GM12878 (cell line): ENCODE measurements around the gene FAF1. TPM values are rescaled to one million over a fixed set of nuclear protein-coding genes. Genes with fewer than 3 reads are reported as not detected.
"Not testable (repeated sequence)": the region's sequence is repeated elsewhere in the genome, so short reads cannot be mapped to it uniquely, and the experiment has no call there.

Experiments
- ATAC-seq: fragments of 200-7000 bp; cut with Tn5 transposase; 3 replicates; pipeline ENCODE4 v1.9.1; 2020; ENCODE audit warnings: mild to moderate bottlenecking, moderate library complexity
- BruUV-seq: library from RNA; stranded (reverse); fragments of 400-500 nt; replicated peaks from 2 replicates; lab custom pipeline; 2021; lab: Mats Ljungman, UMichigan
- CTCF ChIA-PET: fragments of 300-600 bp; sonication (Branson Sonifier 250); formaldehyde crosslinking; extraction: SDS; loops from one replicate; lab custom pipeline; 2021; ENCODE audit warnings: inconsistent platforms; lab: Yijun Ruan, JAX
- POLR2A ChIA-PET: fragments of 350-600 bp; formaldehyde crosslinking; extraction: SDS; loops from one replicate; lab custom pipeline; 2021; ENCODE audit warnings: inconsistent platforms; lab: Charles Lee
- RAD21 ChIA-PET: fragments of 300-600 bp; sonication (Branson Sonifier 250); formaldehyde crosslinking; loops from one replicate; lab custom pipeline; 2023; ENCODE audit warnings: antibody characterized with exemption; ENCODE audit not compliant: unreplicated experiment; lab: Charles Lee
- SMC1A ChIA-PET: fragments of 300-600 bp; sonication (Branson Sonifier 250); formaldehyde crosslinking; loops from one replicate; lab custom pipeline; 2023; ENCODE audit not compliant: unreplicated experiment, uncharacterized antibody; lab: Charles Lee
- DNase-seq: peaks from one replicate; pipeline ENCODE4 v3.0.0-alpha.2; 2011; ENCODE audit warnings: low read depth, low spot score
- FAIRE-seq: peaks from 3 replicates; lab custom pipeline; 2011; peaks lifted over from hg19 to GRCh38; lab: Jason Lieb, UNC
- H2AFZ ChIP-seq: 2 replicates; pipeline ENCODE4 v1.6.0; 2011; ENCODE audit warnings: low read depth, low read length, control low read depth; ENCODE audit not compliant: control insufficient read depth
- H3K27ac ChIP-seq: 2 replicates; pipeline ENCODE4 v1.5.1; 2011; ENCODE audit warnings: control low read depth; ENCODE audit not compliant: control insufficient read depth, insufficient read depth
- H3K27me3 ChIP-seq, 2 experiments: replicated peaks in 1 of 2; 2 replicates each; pipeline versions ENCODE4 v1.6.0 to v1.6.1; 2011; ENCODE audit warnings: low read length in 1 of 2; ENCODE audit not compliant: control insufficient read depth in 2 of 2, insufficient read depth in 2 of 2
- H3K36me3 ChIP-seq, 2 experiments: 2 replicates each; pipeline ENCODE4 v1.5.1; 2011; ENCODE audit warnings: low read length in 1 of 2; ENCODE audit not compliant: control insufficient read depth in 2 of 2, insufficient read depth in 2 of 2
- H3K4me1 ChIP-seq: 2 replicates; pipeline ENCODE4 v1.6.1; 2011; ENCODE audit warnings: mild to moderate bottlenecking, low read length, moderate library complexity, mixed read lengths; ENCODE audit not compliant: control insufficient read depth, insufficient read depth
- H3K4me2 ChIP-seq: 2 replicates; pipeline ENCODE4 v1.6.0; 2011; ENCODE audit warnings: control low read depth; ENCODE audit not compliant: control insufficient read depth, insufficient read depth
- H3K4me3 ChIP-seq: fragments of 200-600 bp; sonication (generic); 2 replicates; pipeline ENCODE4 v1.5.1; 2016
- H3K79me2 ChIP-seq: 2 replicates; pipeline ENCODE4 v1.6.0; 2011; ENCODE audit warnings: low read length; ENCODE audit not compliant: control insufficient read depth, insufficient read depth
- H3K9ac ChIP-seq: 2 replicates; pipeline ENCODE4 v1.8.0; 2011; ENCODE audit warnings: low read length, control low read depth, mixed read lengths; ENCODE audit not compliant: control insufficient read depth, insufficient read depth
- H3K9me3 ChIP-seq: replicated peaks from 3 replicates; pipeline ENCODE4 v1.5.1; 2011; ENCODE audit warnings: mild to moderate bottlenecking, low read length; ENCODE audit not compliant: control insufficient read depth, insufficient read depth
- H4K20me1 ChIP-seq: 2 replicates; pipeline ENCODE4 v1.6.0; 2011; ENCODE audit not compliant: control insufficient read depth, insufficient read depth
- BACH1 ChIP-seq: fragments of 450-650 bp; IDR thresholded peaks from 2 replicates; pipeline ENCODE4 v1.6.1; 2017; ENCODE audit warnings: mild to moderate bottlenecking, borderline replicate concordance
- MEF2B ChIP-seq: fragments of 450-650 bp; IDR thresholded peaks from 2 replicates; pipeline ENCODE4 v1.6.1; 2018; ENCODE audit warnings: mild to moderate bottlenecking, moderate library complexity; ENCODE audit not compliant: partially characterized antibody, poor library complexity, severe bottlenecking
- NFYB ChIP-seq: IDR thresholded peaks from 2 replicates; pipeline ENCODE4 v1.6.1; 2011; ENCODE audit warnings: low read depth, mild to moderate bottlenecking, low read length, improper control_type of control experiment, moderate library complexity; ENCODE audit not compliant: insufficient read depth
- PBX3 ChIP-seq: IDR thresholded peaks from 2 replicates; pipeline ENCODE4 v1.6.1; 2011; ENCODE audit warnings: mild to moderate bottlenecking, low read depth, low read length, moderate library complexity; ENCODE audit not compliant: insufficient replicate concordance
- SIN3A ChIP-seq: IDR thresholded peaks from 2 replicates; pipeline ENCODE4 v1.6.1; 2012; ENCODE audit warnings: low read depth, low read length, improper control_type of control experiment
- WGBS: methylation state at CpG from one replicate; pipeline ENCODE4 v1.1.6; 2016; ENCODE audit warnings: low lambda C conversion rate; ENCODE audit not compliant: insufficient replicate concordance, insufficient coverage; ENCODE audit errors: missing lambda C conversion rate; 5-methylcytosine and 5-hydroxymethylcytosine counted together
- in situ Hi-C: fragments of 300-500 bp; cut with MboI; formaldehyde crosslinking; loops from 9 replicates; pipeline ENCODE4 v1.14.3; 2018; ENCODE audit warnings: mixed read lengths
- intact Hi-C: fragments of 100-400 bp; cut with micrococcal nuclease; formaldehyde crosslinking; loops from one replicate; pipeline ENCODE4 v1.14.2; 2022; ENCODE audit not compliant: unreplicated experiment
- polyA plus RNA-seq, 11 experiments: library from polyadenylated mRNA; depleted of rRNA in 4 of 11; unstranded in 6 of 11; stranded (reverse) in 5 of 11; fragments of >200 nt; fragmentation: Nextera tagmentation in 4 of 11; fragmentation: Illumina TruSeq in 1 of 11; extraction: Ambion mirVana in 4 of 11; extraction: Trizol in 1 of 11; gene quantifications; 1 replicate in 1 of 11; 2 replicates in 10 of 11; pipeline versions ENCODE4 v1.2.1 to v1.2.3, GENCODE V29; 2011 to 2016; ENCODE audit warnings: inconsistent platforms in 2 of 11, missing spikeins in 2 of 11, low read depth in 1 of 11
- total RNA-seq, 4 experiments: library from RNA; depleted of rRNA in 3 of 4; stranded (reverse); fragments of >200 nt in 3 of 4; fragmentation: Illumina TruSeq in 1 of 4; extraction: Trizol in 1 of 4; gene quantifications; 2 replicates each; pipeline versions ENCODE4 v1.2.1 to v1.2.3, GENCODE V29; 2013 to 2021

The FAF1 gene
- total and polyA plus RNA-seq, 10 of the 15 experiments (the other 5 are each of a cell fraction or from before 2014, with no cell fraction given): 8.6 to 54.5 (median 23.7) TPM

- H4K20me1 ChIP-seq: no peaks in the 10 kb centered on the region
- no peak overlapping the region for H2AFZ ChIP-seq
- H3K79me2 ChIP-seq: no peaks in the 10 kb centered on the region
- H3K9ac ChIP-seq: no peak overlapping the region
- ChIA-PET SMC1A (interaction anchor here (1.0 to 1.1 kb wide), 2 partner anchors 37 to 190 kb away, joined by 3 read pairs; no protein-coding TSS in a partner anchor), CTCF (interaction anchor here (0.7 to 0.8 kb wide), 2 partner anchors 20 to 175 kb away, joined by 3 read pairs; no protein-coding TSS in a partner anchor), POLR2A (no interaction called here), RAD21 (no interaction called here)
- intact Hi-C loops (no loop called here), in situ Hi-C loops (no loop called here)
- no TSS peak for BruUV-seq
- H3K36me3 ChIP-seq: no peaks in the 10 kb centered on the region
- no peak for TF ChIP-seq SIN3A
- TF ChIP-seq BACH1: no peak
- TF ChIP-seq NFYB: no peak
- TF ChIP-seq PBX3: no peak
- no peak for TF ChIP-seq MEF2B
- no peak overlapping the region for H3K4me2 ChIP-seq
- ATAC-seq (no peak), FAIRE-seq (no peak), DNase-seq (no peak)
- H3K27me3 ChIP-seq: no peaks in the 10 kb centered on the region
- no peak overlapping the region for H3K27ac ChIP-seq
- no peak overlapping the region for H3K4me3 ChIP-seq
- no peaks in the 10 kb centered on the region for H3K4me1 ChIP-seq
- no peaks in the 10 kb centered on the region; the same call in 2 of the 3 replicates for H3K9me3 ChIP-seq
Measured at GRCh38 chr1:50529510-50529909, 430.6 kb downstream of the FAF1 start.

DNA sequence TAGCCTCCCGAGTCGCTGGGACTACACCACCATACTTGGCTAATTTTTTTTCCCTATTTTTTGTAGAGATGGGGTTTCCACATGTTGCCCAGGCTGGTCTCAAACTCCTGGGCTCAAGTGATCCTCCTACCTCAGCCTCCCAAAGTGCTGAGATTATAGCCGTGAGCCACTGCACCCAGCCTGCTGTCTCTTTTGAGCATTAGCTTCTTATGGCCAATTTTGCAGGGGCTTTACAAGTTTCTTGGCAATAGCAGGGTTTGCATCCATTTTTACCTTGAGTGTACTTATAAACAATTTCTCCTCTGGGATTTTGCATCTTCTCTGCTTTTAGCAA lies 432.1 kb downstream of the FAF1 start:
- ChIA-PET SMC1A (interaction anchor here (1.4 kb wide), 1 partner anchor 46 kb away, joined by 3 read pairs; no protein-coding TSS in a partner anchor), RAD21 (interaction anchor here (0.6 kb wide), 1 partner anchor 34 kb away, joined by 3 read pairs; no protein-coding TSS in a partner anchor)
- H3K79me2 ChIP-seq, FAIRE-seq, H3K9ac ChIP-seq, H2AFZ ChIP-seq, intact Hi-C loops, ATAC-seq, in situ Hi-C loops, POLR2A ChIA-PET, H3K9me3 ChIP-seq, H4K20me1 ChIP-seq, H3K27me3 ChIP-seq, H3K36me3 ChIP-seq, BruUV-seq, H3K4me3 ChIP-seq, H3K27ac ChIP-seq, DNase-seq, H3K4me2 ChIP-seq, H3K4me1 ChIP-seq, CTCF ChIA-PET: not testable (repeated sequence)
- 100% methylated on average over 3 of the region's 3 CpGs for WGBS
